IPS-11a (cell line): Measurements from ENCODE around the gene SNX32.
A peak's percentile ranks its signal among the peaks of the same experiment; 100 is the strongest.

Experiments used
- H3K4me3 ChIP-seq: one replicate; pipeline ENCODE4 v1.5.1; 2013; ENCODE audit warnings: low read depth, low read length, control low read depth

Gene SNX32

GRCh38 chr11:65865550-65866172 lies 31.9 kb downstream of the SNX32 start:
- no peak overlapping the region for H3K4me3 ChIP-seq

- H3K4me3 ChIP-seq = no peak overlapping the region
Measured at GRCh38 chr11:65866509-65867283, 32.9 kb downstream of the SNX32 start.

- H3K4me3 ChIP-seq = peak overlapping the region; percentile 52
Measured at GRCh38 chr11:65867284-65868071, 33.7 kb downstream of the SNX32 start.

- peak overlapping the region; percentile 52 for H3K4me3 ChIP-seq
Measured at GRCh38 chr11:65868076-65868667, 34.4 kb downstream of the SNX32 start.

GRCh38 chr11:65868907-65869306 lies 35.1 kb downstream of the SNX32 start:
- no peak overlapping the region for H3K4me3 ChIP-seq

- no peak overlapping the region for H3K4me3 ChIP-seq
Measured at GRCh38 chr11:65869643-65870306, 36.0 kb downstream of the SNX32 start.

GRCh38 chr11:65870307-65870658 lies 36.5 kb downstream of the SNX32 start:
- H3K4me3 ChIP-seq = no peak overlapping the region

- H3K4me3 ChIP-seq = no peak overlapping the region
Measured at GRCh38 chr11:65870706-65871681, 37.2 kb downstream of the SNX32 start.

GRCh38 chr11:65871811-65872548 lies 38.2 kb downstream of the SNX32 start:
- peak overlapping the region; percentile 30 for H3K4me3 ChIP-seq

- H3K4me3 ChIP-seq = peak within 1 kb of the TSS; percentile 51
Measured at GRCh38 chr11:65872586-65873317, 39.0 kb downstream of the SNX32 start, which contains the start of gene EFEMP2. EFEMP2 (minus strand) TSS chr11:65872800; CDS start chr11:65872354, 446 bp downstream.

GRCh38 chr11:65873318-65874156 lies 39.8 kb downstream of the SNX32 start:
- H3K4me3 ChIP-seq = peak overlapping the region; percentile 51

GRCh38 chr11:65879617-65880016 lies 45.9 kb downstream of the SNX32 start, which contains the start of gene CTSW:
CTSW (plus strand) TSS chr11:65879837; CDS start chr11:65879855, 18 bp downstream.
- no peak within 1 kb of the TSS for H3K4me3 ChIP-seq

- H3K4me3 ChIP-seq = no peak overlapping the region
Measured at GRCh38 chr11:65880027-65880426, 46.3 kb downstream of the SNX32 start.

GRCh38 chr11:65880844-65881421 lies 47.2 kb downstream of the SNX32 start:
- no peak overlapping the region for H3K4me3 ChIP-seq

- H3K4me3 ChIP-seq = no peak overlapping the region
Measured at GRCh38 chr11:65882120-65883057, 48.6 kb downstream of the SNX32 start.
